GM23248 (cell line): Measurements from ENCODE around the gene GGACT. TPM values are rescaled to one million over a fixed set of nuclear protein-coding genes. Genes with fewer than 3 reads are reported as not detected.
"Not testable (repeated sequence)": the region's sequence is repeated elsewhere in the genome, so short reads cannot be mapped to it uniquely, and the experiment has no call there.

Experiments
- DNase-seq: peaks from one replicate; pipeline ENCODE4 v3.0.0-alpha.2; 2015
- H2AFZ ChIP-seq: fragments of 200-600 bp; sonication (generic); 2 replicates; pipeline ENCODE4 v1.6.1; 2016; ENCODE audit warnings: antibody characterized with exemption
- H3F3A ChIP-seq: fragments of 200-600 bp; sonication (generic); 2 replicates; pipeline ENCODE4 v1.6.1; 2016; ENCODE audit warnings: mild to moderate bottlenecking, antibody characterized with exemption, mixed run types; ENCODE audit not compliant: insufficient read depth
- H3K27ac ChIP-seq: fragments of 200-600 bp; sonication (generic); 2 replicates; pipeline ENCODE4 v1.5.1; 2016; ENCODE audit warnings: mild to moderate bottlenecking
- H3K27me3 ChIP-seq: fragments of 200-600 bp; sonication (generic); replicated peaks from 2 replicates; pipeline ENCODE4 v1.6.1; 2016; ENCODE audit warnings: mild to moderate bottlenecking; ENCODE audit not compliant: insufficient read depth
- H3K36me3 ChIP-seq: fragments of 200-600 bp; sonication (generic); 2 replicates; pipeline ENCODE4 v1.6.1; 2016; ENCODE audit warnings: low read depth, mild to moderate bottlenecking
- H3K4me1 ChIP-seq: fragments of 200-600 bp; sonication (generic); 2 replicates; pipeline ENCODE4 v1.6.1; 2016; ENCODE audit warnings: mild to moderate bottlenecking; ENCODE audit not compliant: insufficient read depth
- H3K4me2 ChIP-seq: fragments of 200-600 bp; sonication (generic); one replicate; pipeline ENCODE4 v1.6.1; 2016; ENCODE audit warnings: mild to moderate bottlenecking; ENCODE audit not compliant: unreplicated experiment
- H3K4me3 ChIP-seq: fragments of 200-600 bp; sonication (generic); 2 replicates; pipeline ENCODE4 v1.5.1; 2016; ENCODE audit warnings: mild to moderate bottlenecking
- H3K79me2 ChIP-seq: fragments of 200-600 bp; sonication (generic); 2 replicates; pipeline ENCODE4 v1.6.1; 2016; ENCODE audit warnings: mild to moderate bottlenecking; ENCODE audit not compliant: insufficient read depth
- H3K9ac ChIP-seq: fragments of 200-600 bp; sonication (generic); 2 replicates; pipeline ENCODE4 v1.6.1; 2016; ENCODE audit warnings: mild to moderate bottlenecking
- H3K9me2 ChIP-seq: fragments of 200-600 bp; sonication (generic); 2 replicates; pipeline ENCODE4 v1.6.1; 2016; ENCODE audit warnings: mixed run types, mild to moderate bottlenecking, moderate library complexity; ENCODE audit not compliant: insufficient read depth
- H3K9me3 ChIP-seq: fragments of 200-600 bp; sonication (generic); one replicate; pipeline ENCODE4 v1.6.1; 2017; ENCODE audit warnings: low read depth
- H4K20me1 ChIP-seq: fragments of 200-600 bp; sonication (generic); 2 replicates; pipeline ENCODE4 v1.6.0; 2016; ENCODE audit not compliant: insufficient read depth
- EZH2 ChIP-seq: fragments of 200-600 bp; sonication (generic); IDR thresholded peaks from 2 replicates; pipeline ENCODE4 v1.6.1; 2018; ENCODE audit warnings: antibody characterized with exemption, mild to moderate bottlenecking; ENCODE audit not compliant: insufficient read depth, poor library complexity, severe bottlenecking
- EZH2phosphoT487 ChIP-seq: fragments of 200-600 bp; sonication (generic); IDR thresholded peaks from 2 replicates; pipeline ENCODE4 v1.6.1; 2018; ENCODE audit warnings: antibody characterized with exemption, moderate library complexity, mild to moderate bottlenecking, low read depth; ENCODE audit not compliant: insufficient read depth
- WGBS, 2 experiments: methylation state at CpG; one replicate each; pipeline ENCODE4 v1.1.6; 2015 to 2017; ENCODE audit warnings: low lambda C conversion rate in 2 of 2, low coverage in 1 of 2; ENCODE audit errors: missing lambda C conversion rate in 2 of 2; 5-methylcytosine and 5-hydroxymethylcytosine counted together
- in situ Hi-C: fragments of 300-500 bp; cut with MboI; formaldehyde crosslinking; loops from 2 replicates; pipeline ENCODE4 v1.15.0; 2020
- polyA plus RNA-seq: library from polyadenylated mRNA; unstranded; fragments of >200 nt; fragmentation: Nextera tagmentation; extraction: Ambion mirVana; gene quantifications from 2 replicates; pipeline ENCODE4 v1.2.1, GENCODE V29; 2016
- total RNA-seq: library from RNA; depleted of rRNA; stranded (reverse); fragments of >200 nt; shearing (Covaris generic); gene quantifications from 2 replicates; pipeline ENCODE4 v1.2.3, GENCODE V29; 2014

The GGACT gene
- total and polyA plus RNA-seq, 2 experiments from 2014 or later = 1.6 to 5.7 TPM

DNA sequence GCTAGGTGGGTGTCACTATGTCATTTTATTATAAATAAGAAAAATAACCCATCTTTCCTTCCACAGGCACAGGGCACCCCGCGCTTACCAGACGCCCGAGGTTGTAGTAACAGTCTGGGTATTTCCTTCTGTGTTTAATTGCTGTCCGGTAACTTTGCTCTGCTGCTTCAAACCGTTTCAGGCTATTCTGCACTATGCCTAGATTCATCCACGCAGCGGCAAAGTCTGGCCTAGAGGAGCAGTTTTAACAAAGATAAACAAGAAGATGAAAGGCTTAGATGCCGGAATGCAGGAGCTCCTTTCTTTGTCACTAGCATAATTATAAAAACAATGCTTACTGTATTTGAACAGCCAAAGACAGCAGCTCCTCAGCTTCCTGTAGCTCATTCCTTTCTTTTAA is 36.9 kb upstream of the GGACT start:
- Histone ChIP-seq H2AFZ (no peak overlapping the region), H3K4me2 (no peak overlapping the region), H3K4me1 (no peaks in the 10 kb centered on the region), H3K9me3 (no peaks in the 10 kb centered on the region), H3K27ac (no peak overlapping the region), H3K9ac (no peak overlapping the region), H3F3A (no peaks in the 10 kb centered on the region), H3K4me3 (no peak overlapping the region), H3K36me3 (no peaks in the 10 kb centered on the region), H3K79me2 (no peaks in the 10 kb centered on the region), H4K20me1 (no peaks in the 10 kb centered on the region), H3K9me2 (no peaks in the 10 kb centered on the region), H3K27me3 (no peaks in the 10 kb centered on the region)
- no peak for DNase-seq
- no peak for TF ChIP-seq EZH2phosphoT487
- no peak for TF ChIP-seq EZH2
- WGBS, 2 experiments = 91 to 93% methylated on average over 9 of the region's 9 CpGs
- in situ Hi-C loops = no loop called here

DNA sequence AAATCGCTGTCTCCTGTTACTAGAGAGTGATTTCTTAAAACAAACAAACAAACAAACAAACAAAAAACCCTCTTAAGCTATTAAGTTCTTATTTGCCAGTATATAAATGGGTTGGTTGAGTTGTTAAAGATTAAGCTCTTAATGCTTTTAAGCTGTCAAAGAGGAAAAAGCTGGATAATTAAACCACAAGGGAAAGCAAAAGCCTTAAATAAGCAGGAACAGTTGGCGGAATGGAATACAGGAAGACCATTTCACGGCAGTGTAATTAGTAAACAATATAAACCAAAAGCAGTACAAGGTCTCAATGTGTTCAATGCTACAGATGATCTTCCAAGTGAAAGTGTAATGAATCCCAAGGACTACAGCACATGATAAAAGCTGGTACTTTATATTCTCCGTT is 32.2 kb upstream of the GGACT start:
- WGBS, 2 experiments = 81 to 82% methylated on average over 4 of the region's 4 CpGs

DNA sequence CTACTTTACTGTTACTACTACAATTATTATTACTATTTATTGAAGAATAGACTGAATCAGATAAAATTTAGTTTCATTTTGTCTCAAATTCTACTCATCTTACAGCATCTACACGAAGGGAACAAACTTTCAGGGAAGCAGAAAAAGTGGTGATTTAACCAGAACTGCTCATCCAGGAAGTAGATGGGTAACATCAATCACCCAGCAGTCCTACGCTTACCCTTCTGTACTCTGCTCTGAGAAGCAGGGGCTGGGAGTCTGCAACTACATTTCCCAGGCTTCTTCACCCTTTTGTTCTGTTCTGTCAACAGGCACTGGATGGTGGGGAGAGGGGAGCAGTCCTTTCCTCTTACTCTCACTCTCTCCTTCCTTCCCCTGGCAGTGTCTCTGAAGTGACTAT is 31.4 kb upstream of the GGACT start:
- H2AFZ ChIP-seq = no peak overlapping the region
- no peak overlapping the region for H3K9ac ChIP-seq
- H4K20me1 ChIP-seq = no peaks in the 10 kb centered on the region
- H3K27ac ChIP-seq = no peak overlapping the region
- H3K4me1 ChIP-seq = no peaks in the 10 kb centered on the region
- 90 to 97% methylated on average over 2 of the region's 2 CpGs for WGBS, 2 experiments
- no peaks in the 10 kb centered on the region for H3K36me3 ChIP-seq
- no peaks in the 10 kb centered on the region for H3K27me3 ChIP-seq
- H3K4me2 ChIP-seq = no peak overlapping the region
- H3K4me3 ChIP-seq = no peak overlapping the region
- H3K9me2 ChIP-seq = no peaks in the 10 kb centered on the region
- TF ChIP-seq EZH2 (no peak), EZH2phosphoT487 (no peak)
- H3K79me2 ChIP-seq = no peaks in the 10 kb centered on the region
- DNase-seq = no peak
- in situ Hi-C loops = no loop called here
- H3F3A ChIP-seq = no peaks in the 10 kb centered on the region
- H3K9me3 ChIP-seq = no peaks in the 10 kb centered on the region

More for the DNA sequence above, 32.2 kb upstream of the GGACT start:
- Histone ChIP-seq H3K9me3 (no peaks in the 10 kb centered on the region), H4K20me1 (no peaks in the 10 kb centered on the region), H3K4me2 (no peak overlapping the region), H3K4me1 (no peaks in the 10 kb centered on the region), H3K79me2 (no peaks in the 10 kb centered on the region), H3K27ac (no peak overlapping the region), H2AFZ (no peak overlapping the region), H3F3A (no peaks in the 10 kb centered on the region), H3K27me3 (no peaks in the 10 kb centered on the region), H3K36me3 (no peaks in the 10 kb centered on the region), H3K9ac (no peak overlapping the region), H3K9me2 (no peaks in the 10 kb centered on the region), H3K4me3 (no peak overlapping the region)
- in situ Hi-C loops = no loop called here
- TF ChIP-seq EZH2 (no peak), EZH2phosphoT487 (no peak)
- no peak for DNase-seq

DNA sequence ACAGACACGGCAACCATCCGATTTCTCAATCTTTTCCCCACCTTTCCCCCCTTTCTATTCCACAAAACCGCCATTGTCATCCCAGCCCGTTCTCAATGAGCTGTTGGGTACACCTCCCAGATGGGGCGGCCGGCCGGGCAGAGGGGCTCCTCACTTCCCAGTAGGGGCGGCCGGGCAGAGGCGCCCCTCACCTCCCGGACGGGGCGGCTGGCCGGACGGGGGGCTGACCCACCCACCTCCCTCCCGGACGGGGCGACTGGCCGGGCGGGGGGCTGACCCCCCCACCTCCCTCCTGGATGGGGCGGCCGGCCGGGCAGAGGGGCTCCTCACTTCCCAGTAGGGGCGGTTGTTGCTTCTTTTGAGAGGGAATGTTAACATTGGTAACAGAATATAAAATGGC is 30.3 kb upstream of the GGACT start:
- H3K4me1 ChIP-seq, H2AFZ ChIP-seq, H3K4me2 ChIP-seq, in situ Hi-C loops, H3K79me2 ChIP-seq, H4K20me1 ChIP-seq, H3K27me3 ChIP-seq, H3K9ac ChIP-seq, H3K9me2 ChIP-seq, H3K27ac ChIP-seq, H3K9me3 ChIP-seq, DNase-seq, H3K4me3 ChIP-seq, H3K36me3 ChIP-seq, H3F3A ChIP-seq: not testable (repeated sequence)
- 83 to 97% methylated on average over 1 to 24 of the region's 24 CpGs for WGBS, 2 experiments

DNA sequence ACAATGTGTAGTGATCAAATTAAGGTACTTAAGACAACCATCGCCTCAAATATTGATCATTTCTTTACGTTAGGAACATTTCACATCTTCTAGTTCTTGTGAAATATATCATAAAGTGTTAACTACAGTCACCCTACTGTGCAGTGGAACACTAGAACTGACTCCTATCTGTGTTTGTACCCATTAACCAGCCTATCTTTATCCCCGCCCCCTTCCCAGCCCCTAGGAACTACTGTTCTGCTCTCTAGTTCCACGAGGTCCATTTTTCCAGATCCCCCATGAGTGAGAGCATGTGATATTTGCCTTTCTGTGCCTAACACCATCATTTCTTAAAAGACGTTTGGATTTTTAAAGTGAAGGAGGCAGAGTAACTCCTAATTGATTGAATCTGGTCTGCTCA is 24.4 kb upstream of the GGACT start:
- TF ChIP-seq EZH2 (no peak), EZH2phosphoT487 (no peak)
- DNase-seq = no peak
- H3K4me2 ChIP-seq = no peak overlapping the region
- H3K9me2 ChIP-seq = no peaks in the 10 kb centered on the region
- H3K36me3 ChIP-seq = no peaks in the 10 kb centered on the region
- in situ Hi-C loops = no loop called here
- no peak overlapping the region for H2AFZ ChIP-seq
- H3K4me1 ChIP-seq = no peaks in the 10 kb centered on the region
- H4K20me1 ChIP-seq = no peaks in the 10 kb centered on the region
- 85 to 92% methylated on average over 5 of the region's 5 CpGs for WGBS, 2 experiments
- no peaks in the 10 kb centered on the region for H3K79me2 ChIP-seq
- H3F3A ChIP-seq = no peaks in the 10 kb centered on the region
- no peak overlapping the region for H3K4me3 ChIP-seq
- H3K27me3 ChIP-seq = no peaks in the 10 kb centered on the region
- no peaks in the 10 kb centered on the region for H3K9me3 ChIP-seq
- H3K27ac ChIP-seq = no peak overlapping the region
- H3K9ac ChIP-seq = no peak overlapping the region
